Choroid plexus epithelial cell (primary cell): ENCODE results near the gene SYT14.

Source experiments
- DNase-seq: peaks from one replicate; pipeline ENCODE4 v3.0.0-alpha.2; 2010; ENCODE audit warnings: low read depth
- H3K4me3 ChIP-seq: 2 replicates; pipeline ENCODE4 v1.5.1; 2011; ENCODE audit warnings: low read depth, mild to moderate bottlenecking, control low read depth, low read length, moderate library complexity
- TF ChIP-seq, protein P1 (sequence below): conservative IDR thresholded peaks from 2 replicates; pipeline ENCODE4 v1.5.1; 2011; ENCODE audit warnings: low read depth, mild to moderate bottlenecking, control low read depth, inconsistent platforms, low read length, moderate library complexity

Gene SYT14

DNA sequence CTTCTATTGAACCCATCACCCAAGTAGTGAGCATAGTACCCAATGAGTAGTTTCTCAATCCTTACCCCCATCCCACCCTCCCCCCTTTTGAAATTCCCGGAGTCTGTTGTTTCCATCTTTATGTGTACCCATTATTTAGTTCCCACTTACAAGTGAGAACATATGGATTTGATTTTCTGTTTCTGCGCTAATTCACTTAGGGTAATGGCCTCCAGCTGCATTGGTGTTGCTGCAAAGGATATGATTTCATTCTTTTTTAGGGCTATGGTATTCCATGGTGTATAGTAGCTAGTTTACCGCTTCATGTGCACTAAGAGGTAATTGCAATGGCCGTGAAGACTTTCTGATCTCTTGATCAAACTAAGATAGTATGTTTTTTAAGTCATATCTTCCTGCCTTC lies 187.1 kb downstream of the SYT14 start:
- TF ChIP-seq, protein P1, sequence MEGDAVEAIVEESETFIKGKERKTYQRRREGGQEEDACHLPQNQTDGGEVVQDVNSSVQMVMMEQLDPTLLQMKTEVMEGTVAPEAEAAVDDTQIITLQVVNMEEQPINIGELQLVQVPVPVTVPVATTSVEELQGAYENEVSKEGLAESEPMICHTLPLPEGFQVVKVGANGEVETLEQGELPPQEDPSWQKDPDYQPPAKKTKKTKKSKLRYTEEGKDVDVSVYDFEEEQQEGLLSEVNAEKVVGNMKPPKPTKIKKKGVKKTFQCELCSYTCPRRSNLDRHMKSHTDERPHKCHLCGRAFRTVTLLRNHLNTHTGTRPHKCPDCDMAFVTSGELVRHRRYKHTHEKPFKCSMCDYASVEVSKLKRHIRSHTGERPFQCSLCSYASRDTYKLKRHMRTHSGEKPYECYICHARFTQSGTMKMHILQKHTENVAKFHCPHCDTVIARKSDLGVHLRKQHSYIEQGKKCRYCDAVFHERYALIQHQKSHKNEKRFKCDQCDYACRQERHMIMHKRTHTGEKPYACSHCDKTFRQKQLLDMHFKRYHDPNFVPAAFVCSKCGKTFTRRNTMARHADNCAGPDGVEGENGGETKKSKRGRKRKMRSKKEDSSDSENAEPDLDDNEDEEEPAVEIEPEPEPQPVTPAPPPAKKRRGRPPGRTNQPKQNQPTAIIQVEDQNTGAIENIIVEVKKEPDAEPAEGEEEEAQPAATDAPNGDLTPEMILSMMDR, result no peak
- no peak overlapping the region for H3K4me3 ChIP-seq
- DNase-seq, result no peak

DNA sequence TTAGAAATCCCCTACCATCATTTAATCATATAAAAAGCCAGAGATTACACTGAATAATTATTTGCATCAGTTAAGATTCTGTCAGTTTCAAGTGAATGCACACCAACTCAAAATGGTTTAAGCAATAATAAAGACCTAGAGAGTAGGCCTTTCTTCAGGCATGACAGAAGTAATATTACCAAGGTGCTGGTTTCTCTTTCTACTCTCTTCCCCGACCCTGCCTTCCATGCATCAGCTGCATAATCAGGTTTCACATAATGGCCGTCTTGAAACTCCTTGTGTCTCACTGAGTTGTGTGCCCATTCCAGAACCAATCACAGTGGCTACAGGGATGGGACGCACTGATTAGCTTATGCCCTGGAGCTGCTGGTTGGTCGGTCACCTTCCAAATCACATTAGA lies 191.1 kb downstream of the SYT14 start:
- TF ChIP-seq, protein P1, result no peak
- no peak for DNase-seq
- H3K4me3 ChIP-seq, result no peak overlapping the region

DNA sequence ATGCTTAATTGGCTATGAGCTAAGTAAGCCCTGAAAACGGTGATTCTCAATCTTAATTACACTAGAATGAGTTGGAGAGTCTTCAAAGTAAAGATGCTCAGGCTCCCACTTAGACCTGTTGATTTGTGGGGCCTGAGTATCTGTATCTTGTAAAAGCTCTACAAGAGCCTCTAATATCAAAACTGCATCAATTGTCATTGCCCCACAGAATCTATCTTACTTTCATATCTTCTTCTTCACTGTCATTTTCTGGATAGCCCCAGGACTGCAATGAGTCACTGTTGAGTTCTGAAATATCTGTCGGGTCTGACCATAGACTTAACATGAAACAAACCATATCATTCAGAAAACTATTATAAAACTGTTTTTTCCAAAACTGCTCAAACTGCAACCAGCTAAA lies 191.7 kb downstream of the SYT14 start:
- DNase-seq, result no peak
- TF ChIP-seq, protein P1, result no peak
- no peak overlapping the region for H3K4me3 ChIP-seq

DNA sequence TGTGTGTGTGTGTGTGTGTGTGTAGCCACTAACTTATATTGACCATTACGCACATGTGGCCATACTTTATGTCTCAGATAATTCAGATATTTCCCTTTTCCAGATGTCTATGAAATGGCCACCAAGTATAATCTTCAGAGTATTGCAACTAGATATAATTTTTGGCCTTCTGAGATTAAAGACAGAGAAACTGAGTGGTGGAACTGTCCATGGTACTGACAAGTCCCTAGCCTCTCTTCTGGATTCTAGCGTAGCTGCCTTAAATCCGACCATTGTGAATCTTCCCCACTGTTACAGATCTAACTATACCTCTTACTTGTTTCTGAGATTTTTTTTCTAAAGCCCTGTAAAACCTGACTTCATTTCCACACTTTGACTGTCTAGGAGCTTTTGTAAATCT lies 194.6 kb downstream of the SYT14 start:
- DNase-seq, result peak; percentile 51
- no peak overlapping the region for H3K4me3 ChIP-seq
- TF ChIP-seq, protein P1, result no peak

DNA sequence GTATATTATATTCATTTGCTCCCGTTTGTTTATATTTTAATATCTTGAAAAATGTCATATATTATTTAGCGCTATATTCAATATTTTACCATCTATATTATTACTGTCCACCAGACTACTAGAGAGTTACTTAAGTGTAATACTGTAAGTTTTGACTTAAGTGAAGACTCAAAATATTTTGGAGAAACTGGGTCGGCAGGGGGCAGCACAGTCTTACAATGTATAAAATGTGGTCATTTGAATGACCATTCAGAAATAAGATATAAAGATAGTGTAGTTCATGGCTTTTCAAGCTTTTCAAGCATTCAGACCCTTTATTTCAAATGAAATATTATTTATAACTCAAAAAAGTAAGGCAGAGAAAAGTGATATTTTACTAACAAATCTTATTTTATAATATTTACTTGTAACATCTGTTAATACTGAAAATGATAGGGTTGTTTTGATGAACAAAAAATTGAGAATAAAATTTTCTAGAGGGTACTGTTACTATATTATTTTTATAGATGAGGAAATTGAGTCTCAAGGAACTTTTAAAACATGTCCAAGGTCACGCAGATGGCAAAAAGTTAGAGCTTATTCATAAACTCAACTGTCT lies 205.5 kb downstream of the SYT14 start:
- no peak overlapping the region for H3K4me3 ChIP-seq
- TF ChIP-seq, protein P1, result peak; percentile 69
- peak; percentile 84 for DNase-seq

DNA sequence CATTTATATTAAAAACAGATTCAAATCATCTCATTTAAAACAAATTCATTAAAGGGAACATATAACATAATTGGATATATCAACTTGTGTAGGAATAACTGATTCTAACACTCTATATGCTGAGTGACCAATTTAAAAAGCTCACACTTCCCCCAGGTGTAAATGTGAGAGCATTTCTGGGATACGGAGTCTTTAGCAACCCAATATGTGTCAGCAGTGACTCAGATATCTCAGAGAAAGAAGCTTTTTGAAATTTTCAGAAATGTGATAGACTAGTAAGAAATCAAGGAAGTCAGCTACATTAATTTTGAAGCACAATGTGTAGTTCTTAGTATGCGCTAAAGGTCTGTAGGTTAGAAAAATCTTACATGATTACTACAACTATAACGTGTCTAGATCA lies 206.7 kb downstream of the SYT14 start:
- TF ChIP-seq, protein P1, result no peak
- no peak for DNase-seq
- no peak overlapping the region for H3K4me3 ChIP-seq

DNA sequence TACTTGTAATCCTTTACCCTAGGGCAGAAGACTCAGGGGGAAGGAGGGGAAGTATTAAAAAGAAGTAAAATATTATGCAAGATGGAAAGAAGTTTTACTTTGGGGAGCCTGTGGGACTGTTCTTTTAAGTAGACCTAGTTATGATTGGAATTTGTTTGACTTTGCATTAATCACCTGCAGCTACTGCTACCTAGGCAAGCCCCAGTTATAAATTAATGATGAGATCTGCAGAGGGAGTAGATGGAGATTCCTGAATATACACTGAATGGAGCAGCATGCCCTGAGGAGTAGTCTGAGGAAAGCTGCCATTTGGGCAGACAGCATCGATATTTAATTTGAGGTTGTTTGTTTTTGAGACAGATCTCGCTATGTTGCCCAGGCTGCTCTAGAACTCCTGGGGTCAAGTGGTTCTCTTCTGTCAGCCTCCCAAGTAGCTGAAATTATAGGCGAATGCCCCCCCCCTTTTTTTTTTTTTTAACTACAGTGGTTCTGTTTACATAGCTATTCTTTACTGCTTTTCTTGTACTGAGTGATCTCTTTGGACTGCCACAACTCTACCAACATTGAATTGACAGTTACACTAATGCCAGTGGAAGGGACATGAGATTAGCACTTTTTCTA lies 213.1 kb downstream of the SYT14 start:
- no peak for DNase-seq
- H3K4me3 ChIP-seq, result no peak overlapping the region
- TF ChIP-seq, protein P1, result no peak
